Gastroesophageal sphincter (tissue), 3 donors: ENCODE data around the gene OR8U1.

Source experiments
- CTCF ChIP-seq, 4 experiments: fragments of 200-600 bp in 2 of 4; fragments of 450-650 bp in 2 of 4; sonication (generic) in 1 of 4; IDR thresholded peaks; one replicate each; pipeline ENCODE4 v1.5.1; 2017 to 2019; ENCODE audit warnings: antibody characterized with exemption in 4 of 4, mild to moderate bottlenecking in 2 of 4, moderate library complexity in 2 of 4
- POLR2A ChIP-seq, 2 donors: fragments of 450-650 bp; IDR thresholded peaks; one replicate each; pipeline ENCODE4 v1.6.1; 2017; ENCODE audit warnings: antibody characterized with exemption in 2 of 2, mild to moderate bottlenecking in 2 of 2, moderate library complexity in 1 of 2

- TF ChIP-seq CTCF (IDR thresholded peaks at IDR 0.05): no peak
- no peak for TF ChIP-seq POLR2A (IDR thresholded peaks at IDR 0.05)
Measured at GRCh38 chr11:56333156-56333555, 42.3 kb upstream of the OR8U1 start.
